HG03196 (cell line): ENCODE results near the gene GOLGA8B.
"Not testable (repeated sequence)": the region's sequence is repeated elsewhere in the genome, so short reads cannot be mapped to it uniquely, and the experiment has no call there.

Experiments
- ATAC-seq: cut with Tn5 transposase; IDR thresholded peaks from one replicate; pipeline ENCODE4 v1.9.1; 2021; ENCODE audit not compliant: unreplicated experiment

GOLGA8B gene

GRCh38 chr15:34598799-34599585, 15.5 kb upstream of the GOLGA8B start:
- ATAC-seq, result no peak

- ATAC-seq, result no peak
Observed at GRCh38 chr15:34597316-34597715, 13.9 kb upstream of the GOLGA8B start.

- no peak for ATAC-seq
Observed at GRCh38 chr15:34594361-34594760, 10.9 kb upstream of the GOLGA8B start.

GRCh38 chr15:34591306-34591705, 7.9 kb upstream of the GOLGA8B start:
- no peak for ATAC-seq

GRCh38 chr15:34588046-34588674, 4.7 kb upstream of the GOLGA8B start:
- no peak for ATAC-seq

- not testable (repeated sequence) for ATAC-seq
Observed at GRCh38 chr15:34585966-34586365, 2.5 kb upstream of the GOLGA8B start.

GRCh38 chr15:34584996-34585395, 1.5 kb upstream of the GOLGA8B start:
- ATAC-seq, result no peak

- ATAC-seq, result no peak
Observed at GRCh38 chr15:34584330-34584668, 848 bp upstream of the GOLGA8B start.

- ATAC-seq, result peak; percentile 51
Observed at GRCh38 chr15:34582461-34583371, 735 bp downstream of the GOLGA8B start.

GRCh38 chr15:34581687-34582460, 1.6 kb downstream of the GOLGA8B start:
- ATAC-seq, result not testable (repeated sequence)

- ATAC-seq, result no peak
Observed at GRCh38 chr15:34581043-34581365, 2.4 kb downstream of the GOLGA8B start.

- ATAC-seq, result not testable (repeated sequence)
Observed at GRCh38 chr15:34580251-34581042, 3.0 kb downstream of the GOLGA8B start.

- no peak for ATAC-seq
Observed at GRCh38 chr15:34578283-34578674, 5.2 kb downstream of the GOLGA8B start.

- ATAC-seq, result not testable (repeated sequence)
Observed at GRCh38 chr15:34577658-34578282, 5.7 kb downstream of the GOLGA8B start.

GRCh38 chr15:34575035-34575434, 8.4 kb downstream of the GOLGA8B start:
- not testable (repeated sequence) for ATAC-seq

GRCh38 chr15:34572921-34573320, 10.5 kb downstream of the GOLGA8B start:
- ATAC-seq, result not testable (repeated sequence)

GRCh38 chr15:34572019-34572641, 11.3 kb downstream of the GOLGA8B start:
- ATAC-seq, result not testable (repeated sequence)

GRCh38 chr15:34569670-34570396, 13.6 kb downstream of the GOLGA8B start:
- ATAC-seq, result not testable (repeated sequence)
